Upper lobe of left lung (tissue), 6 donors: Measurements from ENCODE around the gene ZNF648. TPM values are rescaled to one million over a fixed set of nuclear protein-coding genes. Genes with fewer than 3 reads are reported as not detected.
"Not testable (repeated sequence)": the region's sequence is repeated elsewhere in the genome, so short reads cannot be mapped to it uniquely, and the experiment has no call there.

ENCODE experiments used
- ATAC-seq, 2 donors: fragments of 200-7000 bp; cut with Tn5 transposase; one replicate each; pipeline ENCODE4 v1.9.1; 2022; ENCODE audit warnings: mild to moderate bottlenecking in 2 of 2, moderate library complexity in 2 of 2; ENCODE audit not compliant: low FRiP score in 2 of 2
- DNase-seq, 2 donors: peaks; one replicate each; pipeline ENCODE4 v3.0.0-alpha.2; 2019 to 2020
- H3K27ac ChIP-seq, 4 donors: fragments of 200-600 bp; sonication (generic); one replicate each; pipeline ENCODE4 v1.5.1; 2016 to 2019
- H3K27me3 ChIP-seq, 4 donors: fragments of 200-600 bp; sonication (generic); one replicate each; pipeline ENCODE4 v1.5.1; 2017 to 2019
- H3K36me3 ChIP-seq, 4 donors: fragments of 200-600 bp; sonication (generic); one replicate each; pipeline ENCODE4 v1.5.1; 2016 to 2019
- H3K4me1 ChIP-seq, 4 donors: fragments of 200-600 bp; sonication (generic); one replicate each; pipeline ENCODE4 v1.5.1; 2018 to 2019
- H3K4me3 ChIP-seq, 4 donors: fragments of 200-600 bp; sonication (generic); one replicate each; pipeline ENCODE4 v1.5.1; 2017 to 2019; ENCODE audit warnings: mild to moderate bottlenecking in 2 of 4, moderate library complexity in 1 of 4
- H3K9me3 ChIP-seq, 4 donors: fragments of 200-600 bp; sonication (generic); one replicate each; pipeline ENCODE4 v1.5.1; 2018 to 2019
- CTCF ChIP-seq, 6 experiments: fragments of 450-650 bp in 4 of 6; fragments of 200-600 bp in 2 of 6; sonication (generic) in 2 of 6; IDR thresholded peaks; one replicate each; pipeline ENCODE4 v1.5.1; 2016 to 2019; ENCODE audit warnings: antibody characterized with exemption in 6 of 6
- EP300 ChIP-seq, 4 donors: sonication (generic); formaldehyde crosslinking; IDR thresholded peaks; one replicate each; pipeline ENCODE4 v1.5.1; 2017; ENCODE audit warnings: antibody characterized with exemption in 4 of 4, control low read depth in 2 of 4
- POLR2A ChIP-seq, 4 donors: fragments of 450-650 bp; IDR thresholded peaks; one replicate each; pipeline ENCODE4 v1.5.1; 2016 to 2017; ENCODE audit warnings: antibody characterized with exemption in 4 of 4, mild to moderate bottlenecking in 2 of 4
- POLR2AphosphoS5 ChIP-seq, 2 donors: sonication (generic); formaldehyde crosslinking; IDR thresholded peaks; one replicate each; pipeline ENCODE4 v1.5.1; 2017; ENCODE audit warnings: antibody characterized with exemption in 2 of 2
- WGBS, 2 donors: methylation state at CpG; one replicate each; pipeline ENCODE4 v1.1.5; 2017 to 2018; 5-methylcytosine and 5-hydroxymethylcytosine counted together
- total RNA-seq, 6 donors: library from RNA; depleted of rRNA in 4 of 6; stranded (reverse); fragments of >200 nt in 4 of 6; gene quantifications; one replicate each; pipeline versions ENCODE4 v1.1.0 to v1.2.1, GENCODE V29; 2016 to 2021
- donor health status: DM: no; HTN: no; CAD: no; lungs with moderate emphysema.
- donor health status: DM: no; HTN: yes; CAD: no; lungs with severe emphysema.

The ZNF648 gene
- total RNA-seq, 6 donors from 2014 or later = 0.15 to 1.0 (median 0.36) TPM; not detected in 2

- no peak overlapping the region for H3K27ac ChIP-seq
- no peak overlapping the region for H3K4me3 ChIP-seq
- no peak for DNase-seq
- H3K36me3 ChIP-seq = no peaks in the 10 kb centered on the region
- no peak for TF ChIP-seq POLR2A (IDR thresholded peaks at IDR 0.05)
- no peak for TF ChIP-seq CTCF (IDR thresholded peaks at IDR 0.05)
- no peak for TF ChIP-seq POLR2AphosphoS5 (IDR thresholded peaks at IDR 0.05)
- no peak for TF ChIP-seq EP300 (IDR thresholded peaks at IDR 0.05)
- peak in 1 of 2 donors; percentile 72 for ATAC-seq
- no peaks in the 10 kb centered on the region for H3K4me1 ChIP-seq
- 40 to 42% methylated on average over 8 of the region's 8 CpGs for WGBS, 2 donors
- H3K27me3 ChIP-seq = no peaks in the 10 kb centered on the region
- H3K9me3 ChIP-seq = peaks cover 0 to 3% (median 0%) of the 10 kb centered on the region in 4 donors
Measured at GRCh38 chr1:182101415-182102042, 40.0 kb upstream of the ZNF648 start.

- H3K4me3 ChIP-seq = no peak overlapping the region
- no peak overlapping the region for H3K27ac ChIP-seq
- WGBS, 2 donors = 92 to 97% methylated on average over 4 of the region's 4 CpGs
- TF ChIP-seq CTCF (IDR thresholded peaks at IDR 0.05) = no peak
- TF ChIP-seq POLR2AphosphoS5 (IDR thresholded peaks at IDR 0.05) = no peak
- TF ChIP-seq POLR2A (IDR thresholded peaks at IDR 0.05) = no peak
- TF ChIP-seq EP300 (IDR thresholded peaks at IDR 0.05) = no peak
- ATAC-seq (no peak), DNase-seq (no peak)
- H3K9me3 ChIP-seq = peaks cover 0 to 3% (median 0%) of the 10 kb centered on the region in 4 donors
- H3K4me1 ChIP-seq = no peaks in the 10 kb centered on the region
- H3K36me3 ChIP-seq = no peaks in the 10 kb centered on the region
- no peaks in the 10 kb centered on the region for H3K27me3 ChIP-seq
Measured at GRCh38 chr1:182098301-182098700, 36.8 kb upstream of the ZNF648 start.

- no peaks in the 10 kb centered on the region for H3K4me1 ChIP-seq
- no peak overlapping the region for H3K27ac ChIP-seq
- H3K36me3 ChIP-seq = no peaks in the 10 kb centered on the region
- H3K4me3 ChIP-seq = no peak overlapping the region
- no peaks in the 10 kb centered on the region for H3K27me3 ChIP-seq
- peaks cover 0 to 3% (median 0%) of the 10 kb centered on the region in 4 donors for H3K9me3 ChIP-seq
- no peak for DNase-seq
- no peak for ATAC-seq
- TF ChIP-seq POLR2A (IDR thresholded peaks at IDR 0.05) (no peak), CTCF (IDR thresholded peaks at IDR 0.05) (no peak), POLR2AphosphoS5 (IDR thresholded peaks at IDR 0.05) (no peak), EP300 (IDR thresholded peaks at IDR 0.05) (no peak)
- WGBS, 2 donors = 63 to 83% methylated on average over 2 of the region's 2 CpGs
Measured at GRCh38 chr1:182095946-182096345, 34.4 kb upstream of the ZNF648 start.

GRCh38 chr1:182094514-182095005 lies 33.0 kb upstream of the ZNF648 start:
- not testable (repeated sequence) for ATAC-seq, H3K4me1 ChIP-seq, H3K36me3 ChIP-seq, H3K9me3 ChIP-seq, DNase-seq, H3K27me3 ChIP-seq, H3K27ac ChIP-seq, H3K4me3 ChIP-seq
- 80 to 83% methylated on average over 5 of the region's 5 CpGs for WGBS, 2 donors

GRCh38 chr1:182093781-182094180 lies 32.3 kb upstream of the ZNF648 start:
- DNase-seq (no peak), ATAC-seq (no peak)
- WGBS, 2 donors = 74 to 96% methylated on average over 1 of the region's 1 CpG
- no peaks in the 10 kb centered on the region for H3K27me3 ChIP-seq
- H3K27ac ChIP-seq = no peak overlapping the region
- H3K36me3 ChIP-seq = no peaks in the 10 kb centered on the region
- no peak overlapping the region for H3K4me3 ChIP-seq
- no peaks in the 10 kb centered on the region for H3K9me3 ChIP-seq
- no peak for TF ChIP-seq POLR2A (IDR thresholded peaks at IDR 0.05)
- TF ChIP-seq EP300 (IDR thresholded peaks at IDR 0.05) = no peak
- TF ChIP-seq CTCF (IDR thresholded peaks at IDR 0.05) = no peak
- TF ChIP-seq POLR2AphosphoS5 (IDR thresholded peaks at IDR 0.05) = no peak
- no peaks in the 10 kb centered on the region for H3K4me1 ChIP-seq
